ENCODE results near the gene DGKI.

DGKI gene

GRCh38 chr7:137656227-137656849, 190.4 kb downstream of the DGKI start:
- DNase-seq (ENCODE audit: low read depth in 2 of 2) = peak; percentile 56 to 67

GRCh38 chr7:137655804-137656203, 191.0 kb downstream of the DGKI start:
- no peak for DNase-seq (ENCODE audit: low read depth in 2 of 2)

- no peak for DNase-seq (ENCODE audit: low read depth in 2 of 2)
These were observed 194.1 kb downstream of the DGKI start for GRCh38 chr7:137652721-137653120.

GRCh38 chr7:137647905-137648565, 198.7 kb downstream of the DGKI start:
- no peak for DNase-seq (ENCODE audit: low read depth in 2 of 2)

GRCh38 chr7:137642472-137642871, 204.3 kb downstream of the DGKI start:
- no peak for DNase-seq (ENCODE audit: low read depth in 2 of 2)

GRCh38 chr7:137642031-137642430, 204.7 kb downstream of the DGKI start:
- no peak for DNase-seq (ENCODE audit: low read depth in 2 of 2)

- no peak for DNase-seq (ENCODE audit: low read depth in 2 of 2)
These were observed 210.4 kb downstream of the DGKI start for GRCh38 chr7:137636376-137636775.

GRCh38 chr7:137635874-137636273, 210.9 kb downstream of the DGKI start:
- DNase-seq (ENCODE audit: low read depth in 2 of 2) = no peak

GRCh38 chr7:137635132-137635531, 211.6 kb downstream of the DGKI start:
- DNase-seq (ENCODE audit: low read depth in 2 of 2) = no peak

GRCh38 chr7:137634356-137634755, 212.4 kb downstream of the DGKI start:
- no peak for DNase-seq (ENCODE audit: low read depth in 2 of 2)

GRCh38 chr7:137633133-137633532, 213.6 kb downstream of the DGKI start:
- no peak for DNase-seq (ENCODE audit: low read depth in 2 of 2)

GRCh38 chr7:137628216-137628615, 218.6 kb downstream of the DGKI start:
- DNase-seq (ENCODE audit: low read depth in 2 of 2) = no peak

- peak; percentile 16 to 36 for DNase-seq (ENCODE audit: low read depth in 2 of 2)
These were observed 220.2 kb downstream of the DGKI start for GRCh38 chr7:137626469-137627067.

GRCh38 chr7:137625197-137625596, 221.6 kb downstream of the DGKI start:
- no peak for DNase-seq (ENCODE audit: low read depth in 2 of 2)

GRCh38 chr7:137619181-137619580, 227.6 kb downstream of the DGKI start:
- DNase-seq (ENCODE audit: low read depth in 2 of 2) = no peak

- no peak for DNase-seq (ENCODE audit: low read depth in 2 of 2)
These were observed 228.0 kb downstream of the DGKI start for GRCh38 chr7:137618748-137619147.

GRCh38 chr7:137613006-137613525, 233.7 kb downstream of the DGKI start:
- no peak for DNase-seq (ENCODE audit: low read depth in 2 of 2)

- DNase-seq (ENCODE audit: low read depth in 2 of 2) = no peak
These were observed 235.2 kb downstream of the DGKI start for GRCh38 chr7:137611606-137612005.

- no peak for DNase-seq (ENCODE audit: low read depth in 2 of 2)
These were observed 237.3 kb downstream of the DGKI start for GRCh38 chr7:137609500-137609899.

- no peak for DNase-seq (ENCODE audit: low read depth in 2 of 2)
These were observed 240.6 kb downstream of the DGKI start for GRCh38 chr7:137606061-137606674.

GRCh38 chr7:137603043-137603442, 243.7 kb downstream of the DGKI start:
- DNase-seq (ENCODE audit: low read depth in 2 of 2) = no peak

- DNase-seq (ENCODE audit: low read depth in 2 of 2) = no peak
These were observed 245.1 kb downstream of the DGKI start for GRCh38 chr7:137601642-137602041.

GRCh38 chr7:137597856-137598255, 248.9 kb downstream of the DGKI start:
- no peak for DNase-seq (ENCODE audit: low read depth in 2 of 2)
